ENCODE results near the gene OCA2.

OCA2 gene

GRCh38 chr15:28118531-28118930 is 19.4 kb upstream of the OCA2 start:
- no peak for DNase-seq

- no peak for DNase-seq
Measured at GRCh38 chr15:28118083-28118482, 19.0 kb upstream of the OCA2 start.

- no peak for DNase-seq
Measured at GRCh38 chr15:28117432-28117990, 18.4 kb upstream of the OCA2 start.

- no peak for DNase-seq
Measured at GRCh38 chr15:28116521-28117431, 17.7 kb upstream of the OCA2 start.

DNA sequence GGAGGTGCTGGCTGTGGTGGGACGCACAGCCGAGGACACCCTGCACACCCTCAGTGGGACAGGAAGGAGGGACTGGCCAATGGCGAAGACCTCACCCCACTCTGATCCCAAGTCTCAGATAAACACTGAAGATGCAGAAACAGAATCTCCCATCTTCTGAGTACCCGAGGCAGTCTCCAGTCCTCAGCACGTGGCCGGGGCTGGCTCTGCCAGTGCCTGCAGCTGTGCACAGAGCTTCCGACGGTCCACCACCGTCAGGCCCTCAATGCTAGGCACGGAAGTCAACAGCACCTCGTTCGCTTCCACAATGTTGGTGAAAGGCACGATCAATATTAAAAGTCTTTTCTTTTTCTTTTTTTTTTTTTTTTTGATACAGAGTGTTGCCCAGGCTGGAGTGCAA is 16.8 kb upstream of the OCA2 start:
- no peak for DNase-seq

- DNase-seq = no peak
Measured at GRCh38 chr15:28114721-28115622, 15.9 kb upstream of the OCA2 start.

GRCh38 chr15:28114114-28114455 is 15.0 kb upstream of the OCA2 start:
- DNase-seq = no peak

DNA sequence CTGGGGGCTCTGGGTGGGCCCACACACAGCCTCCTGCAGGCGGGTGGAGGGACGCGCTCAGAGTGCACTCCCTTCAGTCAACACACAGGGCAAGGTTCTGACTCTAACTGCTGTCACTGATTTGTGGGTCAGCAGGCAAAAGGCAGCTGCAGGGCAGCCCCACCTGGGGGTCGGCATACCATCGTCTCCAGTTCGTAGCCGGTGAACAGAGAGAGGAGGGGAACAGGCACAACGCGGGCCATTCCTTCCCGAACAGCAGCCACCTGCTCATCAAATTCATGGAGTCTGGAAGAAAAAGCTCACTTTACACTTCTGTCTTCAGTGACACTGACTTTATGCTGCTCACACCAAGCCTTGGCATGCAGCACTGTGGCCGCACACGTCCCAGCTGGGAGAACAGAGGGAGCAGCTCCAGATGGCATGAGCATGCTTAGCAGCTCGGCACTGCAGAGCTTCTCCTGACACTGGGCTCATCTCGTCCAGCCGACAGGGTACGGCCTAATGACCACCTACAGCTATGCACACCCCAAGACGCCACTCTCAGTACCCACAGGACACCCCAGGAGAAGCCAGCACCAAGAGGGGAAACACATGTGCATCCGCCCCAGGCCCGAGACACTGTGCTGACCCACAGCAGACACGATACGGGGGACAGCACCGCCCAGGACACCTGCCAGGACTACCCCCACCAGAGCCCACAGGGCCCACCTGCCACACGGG is 14.4 kb upstream of the OCA2 start:
- DNase-seq = no peak

- DNase-seq = no peak
Measured at GRCh38 chr15:28112962-28113361, 13.8 kb upstream of the OCA2 start.

DNA sequence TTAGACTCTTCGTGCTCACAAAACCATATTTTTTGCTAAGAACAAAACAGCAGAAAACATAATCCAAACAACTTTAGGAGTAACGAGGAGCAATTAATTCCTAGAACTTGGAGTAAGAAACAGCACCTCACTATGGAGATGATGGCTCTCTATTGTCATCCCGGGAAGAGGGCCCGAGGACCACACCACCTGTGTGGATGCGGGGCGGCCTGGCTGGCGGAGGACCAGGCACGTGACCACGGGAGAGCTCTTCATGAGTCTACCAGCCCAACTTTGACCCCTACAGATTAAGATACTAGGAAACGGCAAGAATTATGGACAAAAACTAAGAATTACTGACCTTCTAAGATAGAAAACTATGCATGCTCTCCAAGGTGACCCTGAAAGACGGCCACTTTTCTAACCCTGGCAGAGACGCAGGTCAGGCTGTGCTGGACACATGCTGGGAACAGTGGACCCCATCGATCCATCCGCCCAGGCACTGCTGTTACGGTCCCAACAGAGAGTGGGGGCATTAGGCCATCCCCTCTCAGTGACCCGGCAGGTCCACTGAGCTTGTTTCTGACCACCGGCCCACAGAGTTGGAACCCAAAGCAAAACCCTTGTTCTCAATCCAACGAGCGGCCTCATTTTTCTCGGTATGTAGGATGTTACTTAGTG is 13.1 kb upstream of the OCA2 start:
- no peak for DNase-seq

DNA sequence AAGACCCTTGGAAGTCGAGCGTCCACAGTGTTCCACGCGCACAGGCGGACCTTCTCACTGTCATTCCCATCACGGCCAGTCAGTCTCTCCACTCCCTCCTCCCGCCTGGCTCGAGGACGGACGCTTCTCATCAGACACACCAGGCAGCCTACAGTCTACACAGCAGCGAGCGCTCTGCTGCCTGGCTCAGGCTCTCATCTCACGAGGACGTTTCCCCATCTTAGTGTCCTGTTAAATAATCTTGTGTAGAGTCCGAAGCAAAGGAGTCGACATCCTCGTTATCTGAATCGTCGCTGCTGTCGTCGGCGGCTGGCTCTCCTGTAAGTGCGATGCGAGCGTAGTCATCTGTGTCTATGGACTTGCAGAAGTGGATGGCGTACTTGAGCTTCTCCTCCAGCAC is 12.4 kb upstream of the OCA2 start:
- DNase-seq = no peak

DNA sequence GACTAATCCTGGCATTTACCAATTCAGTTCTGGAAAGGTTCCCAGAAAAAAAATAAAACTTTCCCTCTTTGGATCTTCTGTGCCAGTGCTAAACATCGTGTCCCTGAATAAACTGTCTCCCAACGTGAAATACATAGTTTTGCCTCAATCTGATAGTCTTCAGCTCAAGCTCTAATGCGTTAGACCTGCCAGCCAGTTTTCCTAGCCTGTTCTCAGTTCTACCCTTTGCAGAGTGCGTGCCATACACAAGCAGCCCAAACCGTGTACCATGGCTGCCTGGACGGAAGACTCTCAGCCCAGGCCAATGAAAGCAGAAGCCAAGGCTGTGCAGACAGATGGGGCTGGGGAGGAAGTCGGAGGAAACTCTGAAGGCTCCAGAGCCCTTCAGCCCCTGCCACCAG is 11.4 kb upstream of the OCA2 start:
- no peak for DNase-seq

- DNase-seq = no peak
Measured at GRCh38 chr15:28109626-28110455, 10.7 kb upstream of the OCA2 start.

DNA sequence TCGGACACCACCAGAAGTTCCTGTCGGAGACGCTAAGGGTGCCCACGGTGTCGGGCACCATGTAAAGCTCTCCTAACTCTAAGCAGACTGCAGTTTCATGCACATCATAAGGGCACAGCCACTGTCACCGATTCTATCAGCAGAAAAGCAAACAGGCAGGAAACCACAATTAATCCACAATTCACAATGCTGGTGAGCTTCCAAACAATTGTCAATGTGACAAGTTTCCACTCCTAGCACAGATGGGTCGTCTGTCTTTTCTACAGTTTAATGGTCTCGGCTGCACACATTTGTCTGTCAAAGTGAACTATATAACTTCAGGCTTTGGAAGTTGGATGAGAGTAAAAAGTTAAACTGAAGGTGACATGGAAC is 8.8 kb upstream of the OCA2 start:
- DNase-seq = no peak

- no peak for DNase-seq
Measured at GRCh38 chr15:28107111-28107903, 8.2 kb upstream of the OCA2 start.

DNA sequence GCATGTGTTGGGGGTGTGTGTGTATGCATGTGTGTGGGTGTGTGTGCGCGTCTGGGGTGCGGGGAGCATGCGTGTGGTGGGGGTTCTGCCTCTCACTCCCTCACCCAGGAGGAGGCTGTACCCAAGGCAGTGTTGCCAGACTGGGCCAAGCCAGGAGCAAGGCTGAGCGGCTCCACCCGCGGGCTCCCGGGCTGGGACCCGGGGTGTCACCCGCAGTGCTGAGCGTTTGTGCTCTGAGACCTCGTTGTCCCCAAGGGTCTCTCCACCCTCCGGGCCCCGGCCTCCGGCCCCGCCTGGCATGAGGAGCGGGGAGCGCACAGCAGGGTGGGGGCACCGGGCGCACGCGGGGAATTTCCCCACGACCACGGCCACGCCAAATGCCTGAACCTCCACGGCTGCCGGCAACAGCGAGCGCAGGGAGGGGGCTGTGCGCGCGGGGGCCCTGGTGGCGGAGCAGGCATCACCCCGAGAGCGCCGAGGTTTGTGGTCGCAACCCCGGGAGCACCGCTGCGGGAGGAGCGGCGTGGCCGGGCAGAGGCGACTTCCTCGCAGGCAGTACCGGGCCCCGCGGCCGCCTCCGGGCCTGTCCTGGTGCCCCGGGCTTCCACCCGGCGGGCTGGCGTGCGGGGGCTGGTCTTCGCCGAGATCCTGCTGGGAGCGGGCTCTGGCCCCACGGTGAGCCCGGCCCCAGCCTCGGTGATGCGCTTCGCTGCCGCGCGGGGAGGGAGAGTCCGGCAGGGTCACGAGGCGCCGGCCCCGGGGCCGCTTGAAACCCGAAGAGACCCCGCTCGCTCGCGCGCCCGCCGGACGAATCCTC is 7.4 kb upstream of the OCA2 start:
- DNase-seq = no peak

DNA sequence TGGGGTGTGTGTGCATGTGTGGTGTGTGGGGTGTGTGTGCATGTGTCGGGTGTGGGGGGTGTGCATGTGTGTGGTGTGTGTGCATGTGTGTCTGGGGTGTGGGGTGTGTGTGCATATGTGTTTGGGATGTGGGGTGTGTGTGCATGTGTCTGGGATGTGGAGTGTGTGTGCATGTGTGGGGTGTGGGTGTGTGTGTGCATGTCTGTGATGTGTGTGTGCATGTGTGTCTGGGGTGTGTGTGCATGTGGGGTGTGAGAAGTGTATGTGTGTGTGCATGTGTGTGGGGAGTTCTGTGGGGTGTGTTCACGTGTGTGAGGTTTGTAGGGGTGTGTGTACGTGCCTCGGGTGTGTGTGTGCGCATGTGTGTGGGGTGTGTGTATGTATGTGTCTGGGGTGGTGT is 6.7 kb upstream of the OCA2 start:
- DNase-seq = no peak

DNA sequence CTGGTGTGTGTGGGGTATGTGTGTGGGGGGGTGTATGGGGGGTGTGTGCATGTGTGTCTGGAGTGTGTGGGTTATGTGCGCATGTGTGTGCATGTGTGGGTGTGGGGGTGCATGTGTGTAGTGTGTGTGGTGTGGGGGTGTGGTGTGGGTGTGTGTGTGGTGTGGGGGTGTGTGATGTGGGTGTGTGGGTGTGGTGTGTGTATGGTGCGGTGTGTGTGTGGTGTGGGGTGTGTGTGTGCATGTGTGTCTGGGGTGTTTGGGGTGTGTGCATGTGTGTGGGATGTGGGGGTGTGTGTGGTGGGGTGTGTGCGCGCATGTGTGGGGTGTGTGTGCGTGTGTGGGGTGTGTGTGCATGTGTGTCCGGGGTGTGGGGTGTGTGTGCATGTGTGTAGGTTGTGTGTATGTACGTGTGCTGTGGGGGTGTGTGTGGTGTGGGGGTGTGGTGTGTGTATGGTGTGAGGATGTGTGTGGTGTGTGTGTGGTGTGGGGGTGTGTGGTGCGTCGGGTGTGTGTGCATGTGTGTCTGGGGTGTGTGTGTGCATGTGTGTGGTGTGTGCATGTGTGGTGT is 6.2 kb upstream of the OCA2 start:
- DNase-seq = no peak

GRCh38 chr15:28104326-28104725 is 5.2 kb upstream of the OCA2 start:
- no peak for DNase-seq

- DNase-seq = no peak
Measured at GRCh38 chr15:28103831-28104230, 4.7 kb upstream of the OCA2 start.

Data from KG1 (cell line).